GM18907 (cell line): ENCODE results near the gene SVOP.

ENCODE experiments used
- ATAC-seq: cut with Tn5 transposase; IDR thresholded peaks from one replicate; pipeline ENCODE4 v1.9.1; 2021; ENCODE audit warnings: mild to moderate bottlenecking, moderate library complexity; ENCODE audit not compliant: unreplicated experiment

The SVOP gene

GRCh38 chr12:108858311-108859074, 162.4 kb downstream of the SVOP start:
- no peak for ATAC-seq
